Bronchial epithelial cell (primary cell): Measurements from ENCODE around the gene SLC2A9. TPM values are rescaled to one million over a fixed set of nuclear protein-coding genes. Genes with fewer than 3 reads are reported as not detected.
A peak's percentile ranks its signal among the peaks of the same experiment; 100 is the strongest.

Experiments
- DNase-seq: peaks from one replicate; pipeline ENCODE4 v3.0.0-alpha.2; 2010; ENCODE audit warnings: low read depth
- FAIRE-seq: peaks from 2 replicates; lab custom pipeline; 2011; peaks lifted over from hg19 to GRCh38; lab: Jason Lieb, UNC
- H3K27me3 ChIP-seq: 2 replicates; pipeline ENCODE4 v1.5.1; 2011; ENCODE audit warnings: low read length; ENCODE audit not compliant: control insufficient read depth, insufficient read depth
- H3K36me3 ChIP-seq: 2 replicates; pipeline ENCODE4 v1.5.1; 2011; ENCODE audit warnings: low read length; ENCODE audit not compliant: control insufficient read depth, insufficient read depth
- H3K4me3 ChIP-seq: 2 replicates; pipeline ENCODE4 v1.5.1; 2011; ENCODE audit warnings: mild to moderate bottlenecking, low read depth, low read length, control low read depth
- total RNA-seq: library from RNA; depleted of rRNA; stranded (reverse); fragments of >200 nt; gene quantifications from 2 replicates; pipeline ENCODE4 v1.2.1, GENCODE V29; 2014
- TF ChIP-seq, protein P1 (sequence below): IDR thresholded peaks from 2 replicates; pipeline ENCODE4 v1.5.1; 2011; ENCODE audit warnings: mild to moderate bottlenecking, moderate library complexity, low read length, control low read depth, inconsistent platforms; ENCODE audit not compliant: insufficient read depth, severe bottlenecking

The SLC2A9 gene
- total RNA-seq, 1 donor from 2014 or later: 29.7 TPM

DNA sequence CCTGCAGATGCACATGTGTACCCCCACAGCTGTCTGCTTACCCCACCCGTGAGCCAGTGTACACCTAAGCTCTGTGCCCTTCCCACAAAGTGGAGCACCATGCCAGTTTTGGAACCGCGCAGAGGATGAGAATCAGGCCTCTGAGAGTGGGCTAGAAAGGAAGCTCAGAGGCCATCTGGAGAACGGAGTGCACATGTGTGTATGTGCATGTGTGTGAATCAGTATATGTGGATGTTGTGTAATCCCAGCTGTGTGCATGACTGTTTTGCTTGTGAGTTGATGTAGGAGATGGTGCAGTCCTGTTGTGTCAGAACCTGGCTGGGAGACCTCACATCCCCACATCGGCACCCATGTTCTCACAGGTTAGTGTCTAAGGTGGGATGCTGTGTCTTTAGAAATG lies 146.9 kb downstream of the SLC2A9 start:
- FAIRE-seq (peak; percentile 80), DNase-seq (no peak)
- Histone ChIP-seq H3K4me3 (no peak overlapping the region), H3K27me3 (no peaks in the 10 kb centered on the region), H3K36me3 (peaks cover 5% of the 10 kb centered on the region)
- TF ChIP-seq, protein P1, sequence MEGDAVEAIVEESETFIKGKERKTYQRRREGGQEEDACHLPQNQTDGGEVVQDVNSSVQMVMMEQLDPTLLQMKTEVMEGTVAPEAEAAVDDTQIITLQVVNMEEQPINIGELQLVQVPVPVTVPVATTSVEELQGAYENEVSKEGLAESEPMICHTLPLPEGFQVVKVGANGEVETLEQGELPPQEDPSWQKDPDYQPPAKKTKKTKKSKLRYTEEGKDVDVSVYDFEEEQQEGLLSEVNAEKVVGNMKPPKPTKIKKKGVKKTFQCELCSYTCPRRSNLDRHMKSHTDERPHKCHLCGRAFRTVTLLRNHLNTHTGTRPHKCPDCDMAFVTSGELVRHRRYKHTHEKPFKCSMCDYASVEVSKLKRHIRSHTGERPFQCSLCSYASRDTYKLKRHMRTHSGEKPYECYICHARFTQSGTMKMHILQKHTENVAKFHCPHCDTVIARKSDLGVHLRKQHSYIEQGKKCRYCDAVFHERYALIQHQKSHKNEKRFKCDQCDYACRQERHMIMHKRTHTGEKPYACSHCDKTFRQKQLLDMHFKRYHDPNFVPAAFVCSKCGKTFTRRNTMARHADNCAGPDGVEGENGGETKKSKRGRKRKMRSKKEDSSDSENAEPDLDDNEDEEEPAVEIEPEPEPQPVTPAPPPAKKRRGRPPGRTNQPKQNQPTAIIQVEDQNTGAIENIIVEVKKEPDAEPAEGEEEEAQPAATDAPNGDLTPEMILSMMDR: no peak

DNA sequence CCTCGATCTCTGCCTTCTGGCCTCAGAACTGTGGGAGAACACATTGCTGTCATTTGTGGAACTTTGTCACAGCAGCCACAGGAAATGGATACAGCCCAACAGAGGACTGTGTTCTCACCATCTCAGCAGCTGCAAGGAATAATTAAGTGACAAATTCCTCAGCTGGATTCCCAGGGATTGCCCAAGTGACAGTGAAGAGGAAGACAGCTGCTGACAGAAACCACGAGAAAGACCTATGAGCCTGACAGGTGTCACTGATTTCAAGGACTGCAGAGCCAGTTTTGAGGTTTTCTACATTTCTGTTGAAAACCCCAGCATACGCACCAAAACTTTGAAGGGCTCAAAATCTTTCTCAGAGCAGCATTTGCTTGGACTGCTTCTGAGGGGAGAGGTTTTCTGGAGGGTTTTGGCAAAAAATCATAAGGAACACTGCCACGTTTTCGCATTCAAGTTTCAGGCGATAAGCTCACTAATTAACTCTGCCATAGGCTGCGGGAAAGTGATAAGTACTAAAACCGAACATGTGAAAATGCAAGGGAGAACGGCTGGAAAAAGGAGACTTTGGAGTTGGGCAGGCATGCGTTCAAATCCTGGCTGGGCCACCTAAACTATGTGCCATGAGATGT lies 151.0 kb downstream of the SLC2A9 start:
- Histone ChIP-seq H3K27me3 (no peaks in the 10 kb centered on the region), H3K36me3 (no peaks in the 10 kb centered on the region), H3K4me3 (no peak overlapping the region)
- peak; percentile 32 for FAIRE-seq
- TF ChIP-seq, protein P1: no peak
- no peak for DNase-seq

DNA sequence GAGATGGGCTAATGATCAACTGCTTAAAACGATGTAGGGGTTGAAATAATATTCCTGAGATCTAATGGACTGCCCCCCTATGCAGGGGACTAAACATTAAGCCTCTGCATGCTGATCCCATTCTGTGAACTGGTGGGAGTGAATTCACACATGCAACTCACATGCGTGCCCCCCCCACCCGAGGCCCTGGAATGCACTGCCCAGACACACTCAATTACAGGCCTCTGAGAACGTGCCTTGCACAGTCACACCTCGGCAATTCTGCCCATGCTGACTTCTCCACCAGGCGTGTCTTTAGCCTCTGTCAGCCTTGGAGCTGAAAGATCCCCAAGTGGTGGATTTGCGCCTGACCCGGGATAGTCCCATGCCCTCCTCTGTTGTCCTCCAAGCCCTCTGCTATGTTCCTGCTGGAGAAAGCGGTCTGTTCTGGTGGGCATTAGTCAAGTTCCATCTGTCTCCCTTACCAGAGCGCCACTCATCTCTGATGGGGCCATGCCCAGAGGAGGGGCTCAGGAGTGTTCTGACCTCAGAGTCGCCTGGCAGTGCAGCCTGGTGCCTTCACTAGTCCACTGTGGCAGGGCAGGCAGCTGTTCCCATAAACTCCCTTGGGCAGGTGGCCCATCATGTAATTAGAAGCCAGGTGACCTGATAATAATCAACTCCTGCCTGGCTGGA lies 153.4 kb downstream of the SLC2A9 start:
- TF ChIP-seq, protein P1: no peak
- no peak for FAIRE-seq

DNA sequence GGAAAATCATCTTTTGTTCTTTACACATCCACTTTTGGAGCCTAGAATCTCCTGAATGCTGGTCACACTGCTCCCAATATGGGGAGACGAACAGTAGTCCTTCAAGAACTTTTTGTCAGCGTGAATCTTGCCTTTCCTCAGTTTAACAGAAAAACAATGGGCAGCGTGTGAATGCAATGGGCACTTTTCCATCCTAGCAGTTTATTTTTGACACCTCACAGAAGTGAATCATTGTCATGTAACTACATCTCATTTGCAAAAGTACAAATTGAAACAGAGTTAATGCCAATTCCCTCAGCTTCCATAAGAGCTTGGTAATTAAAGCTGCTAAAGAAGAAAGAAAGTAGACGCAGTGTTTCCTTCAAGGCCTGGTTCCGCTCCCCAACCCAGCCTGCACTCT lies 154.4 kb downstream of the SLC2A9 start:
- no peak overlapping the region for H3K4me3 ChIP-seq
- TF ChIP-seq, protein P1: no peak
- no peaks in the 10 kb centered on the region for H3K27me3 ChIP-seq
- H3K36me3 ChIP-seq: peaks cover 1% of the 10 kb centered on the region
- DNase-seq (no peak), FAIRE-seq (no peak)

More for the DNA sequence above, 153.4 kb downstream of the SLC2A9 start:
- Histone ChIP-seq H3K4me3 (no peak overlapping the region), H3K27me3 (no peaks in the 10 kb centered on the region), H3K36me3 (peaks cover 1% of the 10 kb centered on the region)
- DNase-seq: no peak

DNA sequence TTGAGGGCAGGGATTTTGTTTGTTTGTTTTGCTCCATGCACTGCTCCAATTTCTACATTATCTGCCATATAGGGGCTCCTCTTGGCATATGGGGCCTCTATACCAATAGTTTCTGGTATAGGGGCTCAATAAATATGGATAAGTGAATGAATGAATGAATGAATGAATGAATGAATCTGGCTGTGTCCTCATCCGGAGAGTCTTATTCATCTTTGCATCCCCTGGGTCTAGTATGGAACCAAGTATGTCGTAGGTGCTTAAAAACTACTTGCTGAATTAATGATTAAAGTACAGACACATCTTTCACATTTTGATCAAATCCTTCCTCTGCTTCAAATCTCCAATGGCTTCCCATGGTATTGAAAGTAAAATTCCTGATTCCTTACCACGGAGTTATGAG lies 159.7 kb downstream of the SLC2A9 start:
- H3K27me3 ChIP-seq: no peaks in the 10 kb centered on the region
- DNase-seq: no peak
- FAIRE-seq: no peak
- no peak overlapping the region for H3K4me3 ChIP-seq
- TF ChIP-seq, protein P1: no peak
- H3K36me3 ChIP-seq: peaks cover 3% of the 10 kb centered on the region
